ENCODE data around the gene BABAM2.

Gene BABAM2

GRCh38 chr2:28339516-28340175 lies 449.1 kb downstream of the BABAM2 start:
- no peak for DNase-seq

- no peak for DNase-seq
Observed at GRCh38 chr2:28340312-28341202, 450.0 kb downstream of the BABAM2 start.

GRCh38 chr2:28341208-28341891 lies 450.8 kb downstream of the BABAM2 start:
- DNase-seq, result no peak

- DNase-seq, result no peak
Observed at GRCh38 chr2:28342081-28342967, 451.8 kb downstream of the BABAM2 start.

GRCh38 chr2:28343184-28343942 lies 452.8 kb downstream of the BABAM2 start:
- DNase-seq, result no peak

- DNase-seq, result no peak
Observed at GRCh38 chr2:28343971-28344715, 453.6 kb downstream of the BABAM2 start.

- no peak for DNase-seq
Observed at GRCh38 chr2:28344756-28345373, 454.3 kb downstream of the BABAM2 start.

- DNase-seq, result no peak
Observed at GRCh38 chr2:28345619-28346018, 455.1 kb downstream of the BABAM2 start.

GRCh38 chr2:28346587-28346986 lies 456.1 kb downstream of the BABAM2 start:
- no peak for DNase-seq

- DNase-seq, result no peak
Observed at GRCh38 chr2:28347193-28347592, 456.7 kb downstream of the BABAM2 start.

- no peak for DNase-seq
Observed at GRCh38 chr2:28347596-28347995, 457.1 kb downstream of the BABAM2 start.

GRCh38 chr2:28348149-28348567 lies 457.6 kb downstream of the BABAM2 start:
- no peak for DNase-seq

- no peak for DNase-seq
Observed at GRCh38 chr2:28348921-28349320, 458.4 kb downstream of the BABAM2 start.

- no peak for DNase-seq
Observed at GRCh38 chr2:28349546-28350165, 459.1 kb downstream of the BABAM2 start.

- no peak for DNase-seq
Observed at GRCh38 chr2:28350196-28350595, 459.7 kb downstream of the BABAM2 start.

GRCh38 chr2:28350791-28351285 lies 460.3 kb downstream of the BABAM2 start:
- no peak for DNase-seq

- no peak for DNase-seq
Observed at GRCh38 chr2:28351621-28352020, 461.1 kb downstream of the BABAM2 start.

- DNase-seq, result no peak
Observed at GRCh38 chr2:28352104-28352503, 461.6 kb downstream of the BABAM2 start.

- DNase-seq, result no peak
Observed at GRCh38 chr2:28352610-28353195, 462.2 kb downstream of the BABAM2 start.

Measured in KG1 (cell line).